Measurements from ENCODE around the gene SMARCA2.

SMARCA2 gene

GRCh38 chr9:1969898-1970297, 45.2 kb upstream of the SMARCA2 start:
- no peak for TF ChIP-seq EZH2phosphoT487 (conservative IDR thresholded peaks at IDR 0.05; ENCODE audit: low read length)
- TF ChIP-seq, protein P1, sequence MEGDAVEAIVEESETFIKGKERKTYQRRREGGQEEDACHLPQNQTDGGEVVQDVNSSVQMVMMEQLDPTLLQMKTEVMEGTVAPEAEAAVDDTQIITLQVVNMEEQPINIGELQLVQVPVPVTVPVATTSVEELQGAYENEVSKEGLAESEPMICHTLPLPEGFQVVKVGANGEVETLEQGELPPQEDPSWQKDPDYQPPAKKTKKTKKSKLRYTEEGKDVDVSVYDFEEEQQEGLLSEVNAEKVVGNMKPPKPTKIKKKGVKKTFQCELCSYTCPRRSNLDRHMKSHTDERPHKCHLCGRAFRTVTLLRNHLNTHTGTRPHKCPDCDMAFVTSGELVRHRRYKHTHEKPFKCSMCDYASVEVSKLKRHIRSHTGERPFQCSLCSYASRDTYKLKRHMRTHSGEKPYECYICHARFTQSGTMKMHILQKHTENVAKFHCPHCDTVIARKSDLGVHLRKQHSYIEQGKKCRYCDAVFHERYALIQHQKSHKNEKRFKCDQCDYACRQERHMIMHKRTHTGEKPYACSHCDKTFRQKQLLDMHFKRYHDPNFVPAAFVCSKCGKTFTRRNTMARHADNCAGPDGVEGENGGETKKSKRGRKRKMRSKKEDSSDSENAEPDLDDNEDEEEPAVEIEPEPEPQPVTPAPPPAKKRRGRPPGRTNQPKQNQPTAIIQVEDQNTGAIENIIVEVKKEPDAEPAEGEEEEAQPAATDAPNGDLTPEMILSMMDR (IDR thresholded peaks at IDR 0.05; ENCODE audit: insufficient read depth, low read length, poor library complexity, severe bottlenecking), result no peak
- H3K27me3 ChIP-seq (ENCODE audit: low read length), result no peaks in the 10 kb centered on the region
- no peak overlapping the region for H3K27ac ChIP-seq (ENCODE audit: low read depth, low read length)
- H4K20me1 ChIP-seq (ENCODE audit: low read depth, low read length), result no peaks in the 10 kb centered on the region
- no peak overlapping the region for H2AFZ ChIP-seq (ENCODE audit: low read depth, low read length, severe bottlenecking)
- H3K36me3 ChIP-seq (ENCODE audit: low read length), result no peaks in the 10 kb centered on the region
- H3K79me2 ChIP-seq (ENCODE audit: insufficient read depth, low read length), result no peaks in the 10 kb centered on the region
- no peak overlapping the region for H3K9ac ChIP-seq (ENCODE audit: low read length)
- no peak overlapping the region for H3K4me3 ChIP-seq (ENCODE audit: insufficient read depth, low read length, poor library complexity, severe bottlenecking)
- no peaks in the 10 kb centered on the region for H3F3A ChIP-seq (ENCODE audit: insufficient read depth)
- no peaks in the 10 kb centered on the region for H3K9me2 ChIP-seq (replicated peaks; ENCODE audit: insufficient read depth, low read length)
- no peak overlapping the region for H3K4me2 ChIP-seq (ENCODE audit: low read depth, low read length, poor library complexity, severe bottlenecking)
- no peaks in the 10 kb centered on the region for H3K9me3 ChIP-seq (ENCODE audit: insufficient read depth, low read length)

DNA sequence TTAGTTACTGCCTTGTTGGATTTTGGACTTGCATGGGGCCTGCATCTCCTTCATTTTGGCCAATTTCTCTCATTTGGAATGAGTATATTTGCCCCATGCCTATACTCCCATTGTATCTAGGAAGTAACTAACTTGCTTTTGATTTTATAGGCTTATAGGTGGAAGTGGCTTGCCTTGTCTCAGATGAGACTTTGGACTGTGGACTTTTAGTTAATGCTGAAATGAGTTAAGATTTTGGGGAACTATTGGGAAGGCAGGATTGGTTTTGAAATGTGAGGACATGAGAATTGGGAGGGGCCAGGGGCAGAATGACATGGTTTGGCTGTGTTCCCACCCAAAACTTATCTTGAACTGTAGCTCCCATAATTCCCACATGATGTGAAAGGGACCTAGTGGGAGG, 42.5 kb upstream of the SMARCA2 start:
- Histone ChIP-seq H3K36me3 (ENCODE audit: low read length) (no peaks in the 10 kb centered on the region), H3K4me3 (ENCODE audit: insufficient read depth, low read length, poor library complexity, severe bottlenecking) (no peak overlapping the region), H3K4me2 (ENCODE audit: low read depth, low read length, poor library complexity, severe bottlenecking) (no peak overlapping the region), H4K20me1 (ENCODE audit: low read depth, low read length) (no peaks in the 10 kb centered on the region), H3F3A (ENCODE audit: insufficient read depth) (no peaks in the 10 kb centered on the region), H3K27ac (ENCODE audit: low read depth, low read length) (no peak overlapping the region), H3K27me3 (ENCODE audit: low read length) (no peaks in the 10 kb centered on the region), H2AFZ (ENCODE audit: low read depth, low read length, severe bottlenecking) (no peak overlapping the region), H3K79me2 (ENCODE audit: insufficient read depth, low read length) (no peaks in the 10 kb centered on the region), H3K9me3 (ENCODE audit: insufficient read depth, low read length) (no peaks in the 10 kb centered on the region), H3K9me2 (replicated peaks; ENCODE audit: insufficient read depth, low read length) (no peaks in the 10 kb centered on the region), H3K9ac (ENCODE audit: low read length) (no peak overlapping the region)
- no peak for TF ChIP-seq EZH2phosphoT487 (conservative IDR thresholded peaks at IDR 0.05; ENCODE audit: low read length)
- TF ChIP-seq, protein P1 (IDR thresholded peaks at IDR 0.05; ENCODE audit: insufficient read depth, low read length, poor library complexity, severe bottlenecking), result no peak

GRCh38 chr9:1977026-1977425, 38.1 kb upstream of the SMARCA2 start:
- Histone ChIP-seq H3K79me2 (ENCODE audit: insufficient read depth, low read length) (no peaks in the 10 kb centered on the region), H3K36me3 (ENCODE audit: low read length) (no peaks in the 10 kb centered on the region), H3K4me3 (ENCODE audit: insufficient read depth, low read length, poor library complexity, severe bottlenecking) (no peak overlapping the region), H3K9me2 (replicated peaks; ENCODE audit: insufficient read depth, low read length) (no peaks in the 10 kb centered on the region), H3K27me3 (ENCODE audit: low read length) (no peaks in the 10 kb centered on the region), H3K9me3 (ENCODE audit: insufficient read depth, low read length) (no peaks in the 10 kb centered on the region), H3K4me2 (ENCODE audit: low read depth, low read length, poor library complexity, severe bottlenecking) (no peak overlapping the region), H4K20me1 (ENCODE audit: low read depth, low read length) (no peaks in the 10 kb centered on the region), H2AFZ (ENCODE audit: low read depth, low read length, severe bottlenecking) (no peak overlapping the region), H3F3A (ENCODE audit: insufficient read depth) (no peaks in the 10 kb centered on the region), H3K27ac (ENCODE audit: low read depth, low read length) (no peak overlapping the region), H3K9ac (ENCODE audit: low read length) (no peak overlapping the region)
- TF ChIP-seq EZH2phosphoT487 (conservative IDR thresholded peaks at IDR 0.05; ENCODE audit: low read length), result no peak
- TF ChIP-seq, protein P1 (IDR thresholded peaks at IDR 0.05; ENCODE audit: insufficient read depth, low read length, poor library complexity, severe bottlenecking), result no peak

All from SU-DHL-6 (cell line).